A673 (cell line): ENCODE data around the gene COL4A2. TPM values are rescaled to one million over a fixed set of nuclear protein-coding genes. Genes with fewer than 3 reads are reported as not detected.

Experiments
- BruUV-seq: library from RNA; stranded (reverse); fragments of 400-500 nt; replicated peaks from 2 replicates; lab custom pipeline; 2021; lab: Mats Ljungman, UMichigan
- CTCF ChIA-PET: fragments of 300-600 bp; sonication (Branson Sonifier 250); formaldehyde crosslinking; loops from one replicate; lab custom pipeline; 2022; ENCODE audit warnings: antibody characterized with exemption; lab: Charles Lee
- POLR2A ChIA-PET: fragments of 300-600 bp; sonication (Branson Sonifier 250); formaldehyde crosslinking; loops from one replicate; lab custom pipeline; 2022; ENCODE audit warnings: antibody characterized with exemption; ENCODE audit not compliant: low non-redundant PET; lab: Charles Lee
- DNase-seq: peaks from one replicate; pipeline ENCODE4 v3.0.0-alpha.2; 2015; ENCODE audit warnings: low spot score
- H3K27ac ChIP-seq: fragments of 200-600 bp; sonication (generic); 2 replicates; pipeline ENCODE4 v1.5.1; 2016; ENCODE audit warnings: mixed run types, low read depth, mild to moderate bottlenecking, mixed read lengths, antibody characterized with exemption, low read length; ENCODE audit not compliant: poor library complexity, severe bottlenecking
- H3K27me3 ChIP-seq: fragments of 200-600 bp; sonication (generic); replicated peaks from 2 replicates; pipeline ENCODE4 v1.6.1; 2017; ENCODE audit warnings: mixed run types, low read depth, mild to moderate bottlenecking, mixed read lengths, antibody characterized with exemption, low read length; ENCODE audit not compliant: insufficient read depth, poor library complexity
- H3K36me3 ChIP-seq: fragments of 200-600 bp; sonication (generic); 2 replicates; pipeline ENCODE4 v1.6.1; 2016; ENCODE audit warnings: mixed run types, mild to moderate bottlenecking, mixed read lengths, antibody characterized with exemption, low read length; ENCODE audit not compliant: insufficient read depth, poor library complexity, severe bottlenecking
- H3K4me1 ChIP-seq: fragments of 200-600 bp; sonication (generic); 2 replicates; pipeline ENCODE4 v1.6.1; 2017; ENCODE audit warnings: mixed run types, mild to moderate bottlenecking, mixed read lengths, antibody characterized with exemption, low read length; ENCODE audit not compliant: insufficient read depth, poor library complexity, severe bottlenecking
- H3K4me3 ChIP-seq: fragments of 200-600 bp; sonication (generic); 2 replicates; pipeline ENCODE4 v1.5.1; 2016; ENCODE audit warnings: low read depth, mixed run types, mild to moderate bottlenecking, mixed read lengths, low read length; ENCODE audit not compliant: poor library complexity, severe bottlenecking
- H3K9me3 ChIP-seq: fragments of 200-600 bp; sonication (generic); 2 replicates; pipeline ENCODE4 v1.6.1; 2016; ENCODE audit warnings: mixed run types, low read depth, mild to moderate bottlenecking, mixed read lengths, antibody characterized with exemption, low read length; ENCODE audit not compliant: poor library complexity, severe bottlenecking
- CTCF ChIP-seq: fragments of 300-800, 200-600 bp; sonication (generic); conservative IDR thresholded peaks from 2 replicates; pipeline ENCODE4 v1.5.1; 2017; ENCODE audit warnings: low read depth, mild to moderate bottlenecking, antibody characterized with exemption, low read length, moderate library complexity, mixed read lengths
- EZH2 ChIP-seq: fragments of 200-600 bp; sonication (generic); IDR thresholded peaks from 2 replicates; pipeline ENCODE4 v1.6.1; 2017; ENCODE audit warnings: borderline replicate concordance, low read depth, mild to moderate bottlenecking, mixed read lengths, antibody characterized with exemption, low read length; ENCODE audit not compliant: poor library complexity, severe bottlenecking
- intact Hi-C: fragments of 100-400 bp; cut with micrococcal nuclease; formaldehyde crosslinking; loops from one replicate; pipeline ENCODE4 v1.10.0; 2022; ENCODE audit not compliant: unreplicated experiment
- total RNA-seq: library from RNA; stranded (reverse); gene quantifications from 2 replicates; pipeline ENCODE4 v1.2.3, GENCODE V29; 2021

Gene COL4A2
- total RNA-seq, 1 experiment from 2014 or later: 184 TPM

GRCh38 chr13:110495376-110495775 lies 188.3 kb downstream of the COL4A2 start:
- BruUV-seq: no TSS peak
- POLR2A ChIA-PET: interaction anchor here (0.6 kb wide), 1 partner anchor 12 kb away, joined by 3 read pairs; no protein-coding TSS in a partner anchor

GRCh38 chr13:110495881-110496280 lies 188.8 kb downstream of the COL4A2 start:
- no peaks in the 10 kb centered on the region for H3K27me3 ChIP-seq
- DNase-seq: no peak
- no peaks in the 10 kb centered on the region for H3K4me1 ChIP-seq
- H3K27ac ChIP-seq: no peak overlapping the region
- TF ChIP-seq CTCF: no peak
- no peak for TF ChIP-seq EZH2
- POLR2A ChIA-PET: interaction anchor here (0.6 kb wide), 1 partner anchor 12 kb away, joined by 3 read pairs; no protein-coding TSS in a partner anchor
- H3K36me3 ChIP-seq: peaks cover 49% of the 10 kb centered on the region
- intact Hi-C loops: no loop called here
- CTCF ChIA-PET: no interaction called here
- BruUV-seq: no TSS peak
- no peak overlapping the region for H3K4me3 ChIP-seq
- no peaks in the 10 kb centered on the region for H3K9me3 ChIP-seq

More at GRCh38 chr13:110495376-110495775, 188.3 kb downstream of the COL4A2 start:
- TF ChIP-seq EZH2 (no peak), CTCF (no peak)
- Histone ChIP-seq H3K27me3 (no peaks in the 10 kb centered on the region), H3K4me1 (no peaks in the 10 kb centered on the region), H3K9me3 (no peaks in the 10 kb centered on the region), H3K4me3 (no peak overlapping the region), H3K27ac (no peak overlapping the region), H3K36me3 (peaks cover 45% of the 10 kb centered on the region)
- intact Hi-C loops: no loop called here
- CTCF ChIA-PET: no interaction called here
- DNase-seq: no peak

GRCh38 chr13:110496281-110496680 lies 189.2 kb downstream of the COL4A2 start:
- Histone ChIP-seq H3K4me1 (no peaks in the 10 kb centered on the region), H3K27me3 (no peaks in the 10 kb centered on the region), H3K4me3 (no peak overlapping the region), H3K27ac (no peak overlapping the region), H3K9me3 (no peaks in the 10 kb centered on the region), H3K36me3 (peaks cover 49% of the 10 kb centered on the region)
- BruUV-seq: no TSS peak
- intact Hi-C loops: no loop called here
- DNase-seq: no peak
- ChIA-PET CTCF (no interaction called here), POLR2A (no interaction called here)
- TF ChIP-seq CTCF: no peak
- TF ChIP-seq EZH2: no peak
